ENCODE measurements around the gene KRT75. TPM values are rescaled to one million over a fixed set of nuclear protein-coding genes. Genes with fewer than 3 reads are reported as not detected.

KRT75 gene
- total RNA-seq, 1 donor from 2014 or later, result not detected

- H3K36me3 Mint-ChIP-seq (ENCODE audit: unreplicated experiment), result peaks cover 8% of the 10 kb centered on the region
- H3K27me3 Mint-ChIP-seq (ENCODE audit: unreplicated experiment), result peaks cover 18% of the 10 kb centered on the region
- TF ChIP-seq CTCF (IDR thresholded peaks at IDR 0.05; ENCODE audit: partially characterized antibody, unreplicated experiment), result no peak
- H3K4me1 Mint-ChIP-seq (ENCODE audit: low read depth, unreplicated experiment), result peaks cover 3% of the 10 kb centered on the region
- DNase-seq, result no peak
- no peak overlapping the region for H3K4me3 Mint-ChIP-seq (ENCODE audit: unreplicated experiment)
- peaks cover 13% of the 10 kb centered on the region for H3K9me3 Mint-ChIP-seq (ENCODE audit: unreplicated experiment)
- H3K27ac Mint-ChIP-seq (ENCODE audit: unreplicated experiment), result no peak overlapping the region
Observed at GRCh38 chr12:52407918-52408317, 26.3 kb downstream of the KRT75 start.

- Mint-ChIP-seq H3K36me3 (ENCODE audit: unreplicated experiment) (peaks cover 3% of the 10 kb centered on the region), H3K4me3 (ENCODE audit: unreplicated experiment) (no peak within 1 kb of the TSS), H3K9me3 (ENCODE audit: unreplicated experiment) (peaks cover 14% of the 10 kb centered on the region), H3K27me3 (ENCODE audit: unreplicated experiment) (peaks cover 9% of the 10 kb centered on the region), H3K4me1 (ENCODE audit: low read depth, unreplicated experiment) (peaks cover 5% of the 10 kb centered on the region), H3K27ac (ENCODE audit: unreplicated experiment) (no peak within 1 kb of the TSS)
- no peak for TF ChIP-seq CTCF (IDR thresholded peaks at IDR 0.05; ENCODE audit: partially characterized antibody, unreplicated experiment)
- no peak for DNase-seq
Observed at GRCh38 chr12:52405922-52406385, 28.2 kb downstream of the KRT75 start, which contains the start of gene KRT82. Gene KRT82, minus strand, starts transcription at chr12:52406335. Its CDS starts 58 bp downstream, at chr12:52406277.

- H3K36me3 Mint-ChIP-seq (ENCODE audit: unreplicated experiment), result peaks cover 3% of the 10 kb centered on the region
- no peak for DNase-seq
- no peak for TF ChIP-seq CTCF (IDR thresholded peaks at IDR 0.05; ENCODE audit: partially characterized antibody, unreplicated experiment)
- H3K27ac Mint-ChIP-seq (ENCODE audit: unreplicated experiment), result no peak overlapping the region
- peaks cover 5% of the 10 kb centered on the region for H3K4me1 Mint-ChIP-seq (ENCODE audit: low read depth, unreplicated experiment)
- H3K27me3 Mint-ChIP-seq (ENCODE audit: unreplicated experiment), result peaks cover 6% of the 10 kb centered on the region
- H3K4me3 Mint-ChIP-seq (ENCODE audit: unreplicated experiment), result no peak overlapping the region
- H3K9me3 Mint-ChIP-seq (ENCODE audit: unreplicated experiment), result peaks cover 13% of the 10 kb centered on the region
Observed at GRCh38 chr12:52404951-52405350, 29.2 kb downstream of the KRT75 start.

- peaks cover 4% of the 10 kb centered on the region for H3K27me3 Mint-ChIP-seq (ENCODE audit: unreplicated experiment)
- H3K4me3 Mint-ChIP-seq (ENCODE audit: unreplicated experiment), result no peak overlapping the region
- peaks cover 11% of the 10 kb centered on the region for H3K9me3 Mint-ChIP-seq (ENCODE audit: unreplicated experiment)
- DNase-seq, result no peak
- H3K36me3 Mint-ChIP-seq (ENCODE audit: unreplicated experiment), result peaks cover 3% of the 10 kb centered on the region
- no peak overlapping the region for H3K27ac Mint-ChIP-seq (ENCODE audit: unreplicated experiment)
- TF ChIP-seq CTCF (IDR thresholded peaks at IDR 0.05; ENCODE audit: partially characterized antibody, unreplicated experiment), result no peak
- peaks cover 5% of the 10 kb centered on the region for H3K4me1 Mint-ChIP-seq (ENCODE audit: low read depth, unreplicated experiment)
Observed at GRCh38 chr12:52403561-52403960, 30.6 kb downstream of the KRT75 start.

GRCh38 chr12:52402873-52403540 is 31.2 kb downstream of the KRT75 start:
- Mint-ChIP-seq H3K36me3 (ENCODE audit: unreplicated experiment) (no peaks in the 10 kb centered on the region), H3K27ac (ENCODE audit: unreplicated experiment) (no peak overlapping the region), H3K27me3 (ENCODE audit: unreplicated experiment) (peaks cover 2% of the 10 kb centered on the region), H3K4me3 (ENCODE audit: unreplicated experiment) (no peak overlapping the region), H3K9me3 (ENCODE audit: unreplicated experiment) (peaks cover 6% of the 10 kb centered on the region), H3K4me1 (ENCODE audit: low read depth, unreplicated experiment) (peaks cover 5% of the 10 kb centered on the region)
- DNase-seq, result no peak
- no peak for TF ChIP-seq CTCF (IDR thresholded peaks at IDR 0.05; ENCODE audit: partially characterized antibody, unreplicated experiment)

Measured in glutamatergic neuron (in vitro differentiated cells).